HG02610 (cell line): ENCODE data around the gene INSM2.

Experiments
- ATAC-seq: cut with Tn5 transposase; IDR thresholded peaks from one replicate; pipeline ENCODE4 v1.9.1; 2021; ENCODE audit warnings: mild to moderate bottlenecking, moderate library complexity; ENCODE audit not compliant: unreplicated experiment

INSM2 gene

GRCh38 chr14:35533357-35534207 lies at the start of gene INSM2:
Gene INSM2, plus strand, starts transcription at chr14:35534164. Its CDS starts 89 bp downstream, at chr14:35534253.
- peak; percentile 79 for ATAC-seq

GRCh38 chr14:35492569-35493014 lies 41.4 kb upstream of the INSM2 start:
- no peak for ATAC-seq

- no peak for ATAC-seq
Observed at GRCh38 chr14:35495278-35495677, 38.7 kb upstream of the INSM2 start.

GRCh38 chr14:35499180-35499579 lies 34.8 kb upstream of the INSM2 start:
- no peak for ATAC-seq

- ATAC-seq, result no peak
Observed at GRCh38 chr14:35503646-35504045, 30.3 kb upstream of the INSM2 start.

- no peak for ATAC-seq
Observed at GRCh38 chr14:35504260-35504659, 29.7 kb upstream of the INSM2 start.

- no peak for ATAC-seq
Observed at GRCh38 chr14:35506461-35506860, 27.5 kb upstream of the INSM2 start.

- no peak for ATAC-seq
Observed at GRCh38 chr14:35506927-35507326, 27.0 kb upstream of the INSM2 start.

GRCh38 chr14:35509846-35510245 lies 24.1 kb upstream of the INSM2 start:
- no peak for ATAC-seq

GRCh38 chr14:35512765-35513164 lies 21.2 kb upstream of the INSM2 start:
- ATAC-seq, result no peak

GRCh38 chr14:35515916-35516315 lies 18.0 kb upstream of the INSM2 start:
- ATAC-seq, result no peak

GRCh38 chr14:35519986-35520385 lies 14.0 kb upstream of the INSM2 start:
- no peak for ATAC-seq

- ATAC-seq, result no peak
Observed at GRCh38 chr14:35525695-35526094, 8.3 kb upstream of the INSM2 start.

GRCh38 chr14:35526962-35527361 lies 7.0 kb upstream of the INSM2 start:
- no peak for ATAC-seq

GRCh38 chr14:35531960-35532747 lies 1.8 kb upstream of the INSM2 start:
- no peak for ATAC-seq

GRCh38 chr14:35532783-35533356 lies 1.1 kb upstream of the INSM2 start:
- no peak for ATAC-seq

GRCh38 chr14:35534208-35534872 lies 376 bp downstream of the INSM2 start:
- no peak for ATAC-seq

- peak; percentile 78 for ATAC-seq
Observed at GRCh38 chr14:35534873-35535482, 1.0 kb downstream of the INSM2 start.

GRCh38 chr14:35535483-35536112 lies 1.6 kb downstream of the INSM2 start:
- no peak for ATAC-seq

- ATAC-seq, result no peak
Observed at GRCh38 chr14:35539969-35540368, 6.0 kb downstream of the INSM2 start.
